ENCODE results near the gene DBX2.
"Not testable (repeated sequence)": the region's sequence is repeated elsewhere in the genome, so short reads cannot be mapped to it uniquely, and the experiment has no call there.

Gene DBX2

GRCh38 chr12:45089411-45090075 is 38.6 kb upstream of the DBX2 start:
- H3K36me3 ChIP-seq (replicated peaks in 1 of 2; ENCODE audit: control insufficient read depth in 2 of 2, insufficient read depth in 2 of 2, low read length in 2 of 2) = no peaks in the 10 kb centered on the region
- peaks cover 3 to 7% of the 10 kb centered on the region in 2 donors for H3K4me1 ChIP-seq (ENCODE audit: control insufficient read depth in 2 of 2, insufficient read depth in 1 of 2, low read depth in 1 of 2, low read length in 2 of 2)
- H3K27ac ChIP-seq (replicated peaks; ENCODE audit: low read length) = peak overlapping the region; percentile 78
- no peak overlapping the region for H2BK15ac ChIP-seq (ENCODE audit: low read length)
- no peak overlapping the region for H2AFZ ChIP-seq (ENCODE audit: low read length)
- H4K8ac ChIP-seq (ENCODE audit: low read depth, low read length) = no peak overlapping the region
- no peak overlapping the region for H2BK120ac ChIP-seq (ENCODE audit: low read depth, low read length)
- H3K9me3 ChIP-seq (replicated peaks in 1 of 2; ENCODE audit: control insufficient read depth in 2 of 2, insufficient read depth in 1 of 2, low read depth in 1 of 2, low read length in 2 of 2) = peaks cover 0 to 2% of the 10 kb centered on the region in 2 donors
- peaks cover 0 to 7% (median 0%) of the 10 kb centered on the region in 3 experiments for H3K27me3 ChIP-seq (ENCODE audit: control insufficient read depth in 3 of 3, insufficient read depth in 3 of 3, low read depth in 1 of 3, low read length in 3 of 3)
- no peak overlapping the region for H3K23ac ChIP-seq (ENCODE audit: low read depth, low read length, poor library complexity)
- no peak overlapping the region for H2AK5ac ChIP-seq (ENCODE audit: low read depth, low read length)
- no peak overlapping the region for H3K14ac ChIP-seq (ENCODE audit: low read length)
- no peaks in the 10 kb centered on the region for H3K79me1 ChIP-seq (ENCODE audit: low read depth, low read length)
- no peak overlapping the region for H4K91ac ChIP-seq (ENCODE audit: low read depth, low read length, poor library complexity)
- no peak overlapping the region for H3K4me3 ChIP-seq (ENCODE audit: low read length in 2 of 2)
- no peak for DNase-seq (ENCODE audit: low spot score)
- H3K4me2 ChIP-seq (ENCODE audit: insufficient read depth, low read length, poor library complexity, severe bottlenecking) = no peak overlapping the region
- H2BK5ac ChIP-seq (ENCODE audit: low read length) = no peak overlapping the region
- WGBS, 2 donors (ENCODE audit: extremely low coverage in 2 of 2, insufficient read length in 2 of 2, insufficient replicate concordance in 1 of 2) = no CpG with 5 or more reads among the region's 4 CpGs
- no peak overlapping the region for H2BK12ac ChIP-seq (ENCODE audit: low read length)
- no peak overlapping the region for H3K18ac ChIP-seq (ENCODE audit: low read length)
- no peak overlapping the region for H3K9ac ChIP-seq (ENCODE audit: low read depth, low read length, poor library complexity)
- H3K4ac ChIP-seq (ENCODE audit: low read length) = no peak overlapping the region

DNA sequence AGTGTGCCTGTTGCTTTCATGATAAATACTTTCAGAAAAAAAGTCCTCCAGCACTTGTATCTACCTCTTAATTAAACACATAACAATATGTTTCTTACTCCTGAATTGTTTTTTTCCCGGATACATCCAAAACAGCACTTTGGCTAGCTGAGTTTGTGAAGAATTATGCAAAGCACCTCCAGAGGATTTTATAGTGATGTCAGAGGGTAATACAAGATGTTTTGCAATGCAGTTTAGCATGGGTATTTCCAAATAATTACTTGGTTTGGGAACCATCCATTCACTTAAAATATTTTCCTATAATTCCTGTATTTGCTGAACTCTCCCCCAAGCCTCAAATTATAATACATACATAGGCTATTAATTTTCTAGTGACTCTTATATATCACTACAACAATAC is 37.7 kb upstream of the DBX2 start:
- Histone ChIP-seq H3K4ac (ENCODE audit: low read length) (no peak overlapping the region), H4K91ac (ENCODE audit: low read depth, low read length, poor library complexity) (no peak overlapping the region), H2BK12ac (ENCODE audit: low read length) (no peak overlapping the region), H3K79me1 (ENCODE audit: low read depth, low read length) (no peaks in the 10 kb centered on the region), H2BK120ac (ENCODE audit: low read depth, low read length) (no peak overlapping the region), H2BK15ac (ENCODE audit: low read length) (no peak overlapping the region), H2AFZ (ENCODE audit: low read length) (no peak overlapping the region), H4K8ac (ENCODE audit: low read depth, low read length) (no peak overlapping the region), H2AK5ac (ENCODE audit: low read depth, low read length) (no peak overlapping the region), H3K14ac (ENCODE audit: low read length) (no peak overlapping the region), H3K27ac (replicated peaks; ENCODE audit: low read length) (no peak overlapping the region), H3K9me3 (replicated peaks in 1 of 2; ENCODE audit: control insufficient read depth in 2 of 2, insufficient read depth in 1 of 2, low read depth in 1 of 2, low read length in 2 of 2) (peaks cover 0 to 2% of the 10 kb centered on the region in 2 donors), H3K4me2 (ENCODE audit: insufficient read depth, low read length, poor library complexity, severe bottlenecking) (no peak overlapping the region), H3K4me1 (ENCODE audit: control insufficient read depth in 2 of 2, insufficient read depth in 1 of 2, low read depth in 1 of 2, low read length in 2 of 2) (peaks cover 3 to 7% of the 10 kb centered on the region in 2 donors), H2BK5ac (ENCODE audit: low read length) (no peak overlapping the region), H3K27me3 (ENCODE audit: control insufficient read depth in 3 of 3, insufficient read depth in 3 of 3, low read depth in 1 of 3, low read length in 3 of 3) (peaks cover 0 to 5% (median 0%) of the 10 kb centered on the region in 3 experiments), H3K36me3 (replicated peaks in 1 of 2; ENCODE audit: control insufficient read depth in 2 of 2, insufficient read depth in 2 of 2, low read length in 2 of 2) (no peaks in the 10 kb centered on the region), H3K18ac (ENCODE audit: low read length) (no peak overlapping the region), H3K23ac (ENCODE audit: low read depth, low read length, poor library complexity) (no peak overlapping the region), H3K4me3 (ENCODE audit: low read length in 2 of 2) (no peak overlapping the region), H3K9ac (ENCODE audit: low read depth, low read length, poor library complexity) (no peak overlapping the region)
- no peak for DNase-seq (ENCODE audit: low spot score)
- WGBS, 2 donors (ENCODE audit: extremely low coverage in 2 of 2, insufficient read length in 2 of 2, insufficient replicate concordance in 1 of 2) = no CpG with 5 or more reads among the region's 1 CpG

DNA sequence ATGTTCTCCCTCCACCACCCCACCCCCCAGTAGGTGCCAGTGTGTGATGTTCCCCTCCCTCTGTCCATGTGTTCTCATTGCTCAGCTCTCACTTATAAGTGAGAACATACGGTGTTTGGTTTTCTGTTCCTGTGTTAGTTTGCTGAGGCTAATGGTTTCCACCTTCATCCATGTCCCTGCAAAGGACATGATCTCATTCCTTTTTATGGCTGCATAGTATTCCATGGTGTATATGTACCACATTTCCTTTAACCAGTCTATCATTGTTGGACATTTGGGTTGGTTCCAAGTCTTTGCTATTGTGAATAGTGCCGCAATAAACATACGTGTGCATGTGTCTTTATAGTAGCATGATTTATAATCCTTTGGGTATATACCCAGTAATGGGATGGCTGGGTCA is 33.3 kb upstream of the DBX2 start:
- not testable (repeated sequence) for H3K9ac ChIP-seq (ENCODE audit: low read depth, low read length, poor library complexity); H3K4ac ChIP-seq (ENCODE audit: low read length); H3K4me3 ChIP-seq (ENCODE audit: low read length in 2 of 2); H3K27me3 ChIP-seq (ENCODE audit: control insufficient read depth in 3 of 3, insufficient read depth in 3 of 3, low read depth in 1 of 3, low read length in 3 of 3); H3K4me1 ChIP-seq (ENCODE audit: control insufficient read depth in 2 of 2, insufficient read depth in 1 of 2, low read depth in 1 of 2, low read length in 2 of 2); DNase-seq (ENCODE audit: low spot score); H2BK120ac ChIP-seq (ENCODE audit: low read depth, low read length); H2BK5ac ChIP-seq (ENCODE audit: low read length); H3K14ac ChIP-seq (ENCODE audit: low read length); H3K9me3 ChIP-seq (replicated peaks in 1 of 2; ENCODE audit: control insufficient read depth in 2 of 2, insufficient read depth in 1 of 2, low read depth in 1 of 2, low read length in 2 of 2); H3K27ac ChIP-seq (replicated peaks; ENCODE audit: low read length); H3K36me3 ChIP-seq (replicated peaks in 1 of 2; ENCODE audit: control insufficient read depth in 2 of 2, insufficient read depth in 2 of 2, low read length in 2 of 2); H2BK15ac ChIP-seq (ENCODE audit: low read length); H2AFZ ChIP-seq (ENCODE audit: low read length); H3K18ac ChIP-seq (ENCODE audit: low read length); H2BK12ac ChIP-seq (ENCODE audit: low read length); H3K23ac ChIP-seq (ENCODE audit: low read depth, low read length, poor library complexity); H4K8ac ChIP-seq (ENCODE audit: low read depth, low read length); H4K91ac ChIP-seq (ENCODE audit: low read depth, low read length, poor library complexity); H3K79me1 ChIP-seq (ENCODE audit: low read depth, low read length); H3K4me2 ChIP-seq (ENCODE audit: insufficient read depth, low read length, poor library complexity, severe bottlenecking); H2AK5ac ChIP-seq (ENCODE audit: low read depth, low read length)
- no CpG with 5 or more reads among the region's 3 CpGs for WGBS, 2 donors (ENCODE audit: extremely low coverage in 2 of 2, insufficient read length in 2 of 2, insufficient replicate concordance in 1 of 2)

GRCh38 chr12:45077251-45077650 is 26.4 kb upstream of the DBX2 start:
- H4K91ac ChIP-seq (ENCODE audit: low read depth, low read length, poor library complexity) = no peak overlapping the region
- no peak for DNase-seq (ENCODE audit: low spot score)
- H3K36me3 ChIP-seq (replicated peaks in 1 of 2; ENCODE audit: control insufficient read depth in 2 of 2, insufficient read depth in 2 of 2, low read length in 2 of 2) = no peaks in the 10 kb centered on the region
- no peak overlapping the region for H2BK120ac ChIP-seq (ENCODE audit: low read depth, low read length)
- no peak overlapping the region for H3K4ac ChIP-seq (ENCODE audit: low read length)
- no CpG with 5 or more reads among the region's 2 CpGs for WGBS, 2 donors (ENCODE audit: extremely low coverage in 2 of 2, insufficient read length in 2 of 2, insufficient replicate concordance in 1 of 2)
- H3K9ac ChIP-seq (ENCODE audit: low read depth, low read length, poor library complexity) = no peak overlapping the region
- no peak overlapping the region for H2BK5ac ChIP-seq (ENCODE audit: low read length)
- no peak overlapping the region for H3K18ac ChIP-seq (ENCODE audit: low read length)
- H3K27me3 ChIP-seq (ENCODE audit: control insufficient read depth in 3 of 3, insufficient read depth in 3 of 3, low read depth in 1 of 3, low read length in 3 of 3) = no peaks in the 10 kb centered on the region
- H3K4me1 ChIP-seq (ENCODE audit: control insufficient read depth in 2 of 2, insufficient read depth in 1 of 2, low read depth in 1 of 2, low read length in 2 of 2) = peaks cover 0 to 8% of the 10 kb centered on the region in 2 donors
- H4K8ac ChIP-seq (ENCODE audit: low read depth, low read length) = no peak overlapping the region
- H3K79me1 ChIP-seq (ENCODE audit: low read depth, low read length) = no peaks in the 10 kb centered on the region
- H3K4me3 ChIP-seq (ENCODE audit: low read length in 2 of 2) = no peak overlapping the region
- H3K27ac ChIP-seq (replicated peaks; ENCODE audit: low read length) = peak overlapping the region; percentile 53
- H2BK12ac ChIP-seq (ENCODE audit: low read length) = no peak overlapping the region
- H3K4me2 ChIP-seq (ENCODE audit: insufficient read depth, low read length, poor library complexity, severe bottlenecking) = no peak overlapping the region
- no peak overlapping the region for H3K14ac ChIP-seq (ENCODE audit: low read length)
- no peaks in the 10 kb centered on the region for H3K9me3 ChIP-seq (replicated peaks in 1 of 2; ENCODE audit: control insufficient read depth in 2 of 2, insufficient read depth in 1 of 2, low read depth in 1 of 2, low read length in 2 of 2)
- no peak overlapping the region for H3K23ac ChIP-seq (ENCODE audit: low read depth, low read length, poor library complexity)
- no peak overlapping the region for H2BK15ac ChIP-seq (ENCODE audit: low read length)
- H2AFZ ChIP-seq (ENCODE audit: low read length) = no peak overlapping the region
- H2AK5ac ChIP-seq (ENCODE audit: low read depth, low read length) = no peak overlapping the region
